HCT116 (cell line): Measurements from ENCODE around the gene ITPR2. TPM values are rescaled to one million over a fixed set of nuclear protein-coding genes. Genes with fewer than 3 reads are reported as not detected.

Source experiments
- ATAC-seq: fragments of 200-7000 bp; cut with Tn5 transposase; 2 replicates; pipeline ENCODE4 v1.9.1; 2020; ENCODE audit warnings: mild to moderate bottlenecking, moderate library complexity
- BruUV-seq: library from RNA; stranded (reverse); fragments of 400-500 nt; replicated peaks from 2 replicates; lab custom pipeline; 2021; lab: Mats Ljungman, UMichigan
- CTCF ChIA-PET: fragments of 300-600 bp; sonication (Branson Sonifier 250); formaldehyde crosslinking; loops from one replicate; lab custom pipeline; 2021; ENCODE audit warnings: antibody characterized with exemption; lab: Charles Lee
- POLR2A ChIA-PET: fragments of 300-600, 350-600 bp; sonication (Branson Sonifier 250); formaldehyde crosslinking; loops from one replicate; lab custom pipeline; 2021; ENCODE audit warnings: antibody characterized with exemption; lab: Charles Lee
- RAD21 ChIA-PET, 2 experiments: fragments of 300-600 bp; sonication (Branson Sonifier 250); formaldehyde crosslinking; loops; one replicate each; lab custom pipeline; 2023; ENCODE audit warnings: low total read pairs in 2 of 2; ENCODE audit not compliant: uncharacterized antibody in 2 of 2, unreplicated experiment in 2 of 2, low non-redundant PET in 1 of 2; lab: Charles Lee
- DNase-seq: peaks from one replicate; pipeline ENCODE4 v3.0.0-alpha.2; 2010; ENCODE audit warnings: low read depth, low spot score
- H2AFZ ChIP-seq: fragments of 200-600 bp; shearing (Covaris generic), sonication (generic); 2 replicates; pipeline ENCODE4 v1.6.1; 2017; ENCODE audit warnings: low read depth, mixed run types, mixed read lengths, antibody characterized with exemption, low read length; ENCODE audit not compliant: poor library complexity, severe bottlenecking
- H3K27ac ChIP-seq: 2 replicates; pipeline ENCODE4 v1.5.1; 2012; ENCODE audit warnings: low read depth, low read length
- H3K27me3 ChIP-seq: fragments of 200-600 bp; sonication (generic); 2 replicates; pipeline ENCODE4 v1.6.1; 2016; ENCODE audit warnings: mixed run types, low read length, mixed read lengths; ENCODE audit not compliant: insufficient read depth
- H3K36me3 ChIP-seq, 2 experiments: fragments of 200-500 bp in 1 of 2; fragments of 200-600 bp in 1 of 2; sonication (Bioruptor generic) in 1 of 2; sonication (generic) in 1 of 2; 2 replicates each; pipeline versions ENCODE4 v1.5.1 to v1.6.1; 2014 to 2016; ENCODE audit warnings: low read length in 2 of 2, inconsistent platforms in 1 of 2, mixed read lengths in 1 of 2, mixed run types in 1 of 2; ENCODE audit not compliant: insufficient read depth in 2 of 2, control insufficient read depth in 1 of 2
- H3K4me1 ChIP-seq, 2 experiments: fragments of 200-600 bp in 1 of 2; sonication (generic) in 1 of 2; 2 replicates each; pipeline versions ENCODE4 v1.5.1 to v1.6.1; 2012 to 2017; ENCODE audit warnings: low read length in 2 of 2, inconsistent platforms in 1 of 2, mild to moderate bottlenecking in 1 of 2, mixed read lengths in 1 of 2, mixed run types in 1 of 2, moderate library complexity in 1 of 2; ENCODE audit not compliant: insufficient read depth in 2 of 2, control insufficient read depth in 1 of 2
- H3K4me2 ChIP-seq: fragments of 200-600 bp; sonication (generic); 2 replicates; pipeline ENCODE4 v1.6.1; 2017; ENCODE audit warnings: mixed run types, low read length, mixed read lengths
- H3K4me3 ChIP-seq, 2 experiments: fragments of 200-600 bp in 1 of 2; sonication (generic) in 1 of 2; replicated peaks in 1 of 2; 2 replicates each; pipeline ENCODE4 v1.5.1; 2011 to 2016; ENCODE audit warnings: low read length in 2 of 2, control low read depth in 1 of 2, low read depth in 1 of 2, mild to moderate bottlenecking in 1 of 2, mixed read lengths in 1 of 2, mixed run types in 1 of 2
- H3K79me2 ChIP-seq: fragments of 200-600 bp; sonication (generic); 2 replicates; pipeline ENCODE4 v1.6.1; 2017; ENCODE audit warnings: mild to moderate bottlenecking, mixed run types, low read length, moderate library complexity, mixed read lengths; ENCODE audit not compliant: insufficient read depth
- H3K9ac ChIP-seq: fragments of 200-600 bp; sonication (generic); 2 replicates; pipeline ENCODE4 v1.6.1; 2016; ENCODE audit warnings: low read length, mixed read lengths
- H3K9me2 ChIP-seq: fragments of 200-600 bp; sonication (generic), shearing (Covaris generic); 2 replicates; pipeline ENCODE4 v1.6.1; 2017; ENCODE audit warnings: mixed run types, mild to moderate bottlenecking, moderate library complexity; ENCODE audit not compliant: insufficient read depth
- H3K9me3 ChIP-seq, 2 experiments: fragments of 200-500 bp in 1 of 2; fragments of 200-600 bp in 1 of 2; sonication (Bioruptor generic) in 1 of 2; sonication (generic) in 1 of 2; 2 replicates each; pipeline ENCODE4 v1.6.1; 2014 to 2017; ENCODE audit warnings: low read length in 2 of 2, mixed read lengths in 2 of 2, inconsistent platforms in 1 of 2, low read depth in 1 of 2, mild to moderate bottlenecking in 1 of 2, mixed run types in 1 of 2, moderate library complexity in 1 of 2; ENCODE audit not compliant: control insufficient read depth in 1 of 2, insufficient read depth in 1 of 2
- H4K20me1 ChIP-seq: fragments of 200-600 bp; sonication (generic), shearing (Covaris generic); 2 replicates; pipeline ENCODE4 v1.6.1; 2017; ENCODE audit warnings: mixed run types, mild to moderate bottlenecking, moderate library complexity; ENCODE audit not compliant: insufficient read depth
- ATF3 ChIP-seq: IDR thresholded peaks from 2 replicates; pipeline ENCODE4 v1.6.1; 2012
- CBX3 ChIP-seq: IDR thresholded peaks from 2 replicates; pipeline ENCODE4 v1.6.1; 2012; ENCODE audit warnings: low read depth
- CEBPB ChIP-seq: IDR thresholded peaks from 2 replicates; pipeline ENCODE4 v1.6.1; 2012; ENCODE audit warnings: low read depth
- CTCF ChIP-seq, 3 experiments: fragments of 200-600 bp in 1 of 3; sonication (generic) in 1 of 3; IDR thresholded peaks in 2 of 3; conservative IDR thresholded peaks in 1 of 3; 2 replicates each; pipeline ENCODE4 v1.5.1; 2012 to 2017; ENCODE audit warnings: low read depth in 2 of 3, low read length in 2 of 3, antibody characterized with exemption in 1 of 3, borderline replicate concordance in 1 of 3, control low read depth in 1 of 3, mild to moderate bottlenecking in 1 of 3, mixed read lengths in 1 of 3, mixed run types in 1 of 3, moderate library complexity in 1 of 3; ENCODE audit not compliant: insufficient read depth in 1 of 3
- MAX ChIP-seq: IDR thresholded peaks from 2 replicates; pipeline ENCODE4 v1.6.1; 2012
- POLR2AphosphoS5 ChIP-seq: IDR thresholded peaks from 2 replicates; pipeline ENCODE4 v1.6.1; 2011; ENCODE audit warnings: mild to moderate bottlenecking, low read depth, low read length, moderate library complexity
- RAD21 ChIP-seq: IDR thresholded peaks from 2 replicates; pipeline ENCODE4 v1.6.1; 2012; ENCODE audit warnings: low read depth, mild to moderate bottlenecking
- REST ChIP-seq: IDR thresholded peaks from 2 replicates; pipeline ENCODE4 v1.6.1; 2012; ENCODE audit warnings: low read depth
- SP1 ChIP-seq: IDR thresholded peaks from 2 replicates; pipeline ENCODE4 v1.6.1; 2012; ENCODE audit warnings: low read depth
- SRF ChIP-seq: IDR thresholded peaks from 2 replicates; pipeline ENCODE4 v1.6.1; 2012; ENCODE audit warnings: low read depth
- TCF7L2 ChIP-seq: IDR thresholded peaks from 2 replicates; pipeline ENCODE4 v1.7.0; 2011; ENCODE audit warnings: borderline replicate concordance, inconsistent platforms; ENCODE audit not compliant: insufficient read depth, insufficient read length; ENCODE audit errors: extremely low read depth
- ZNF274 ChIP-seq: fragments of 200-500 bp; sonication (Bioruptor generic); IDR thresholded peaks from 2 replicates; pipeline ENCODE4 v1.6.1; 2014; ENCODE audit warnings: mild to moderate bottlenecking, low read depth, low read length, inconsistent platforms
- intact Hi-C: fragments of 100-400 bp; cut with micrococcal nuclease; formaldehyde crosslinking; loops from 2 replicates; pipeline ENCODE4 v1.10.0; 2022
- total RNA-seq: library from RNA; stranded (reverse); gene quantifications from one replicate; pipeline ENCODE4 v1.2.1, GENCODE V29; 2021; ENCODE audit not compliant: unreplicated experiment

Gene ITPR2
- total RNA-seq, 1 experiment from 2014 or later: 6.5 TPM

- H4K20me1 ChIP-seq: no peaks in the 10 kb centered on the region
- POLR2A ChIA-PET: no interaction called here
- ATAC-seq (no peak), DNase-seq (no peak)
- CTCF ChIA-PET: no interaction called here
- TF ChIP-seq CEBPB: no peak
- TF ChIP-seq MAX: no peak
- TF ChIP-seq RAD21: no peak
- TF ChIP-seq TCF7L2: no peak
- TF ChIP-seq ZNF274: no peak
- no peak for TF ChIP-seq ATF3
- TF ChIP-seq SRF: no peak
- TF ChIP-seq POLR2AphosphoS5: no peak
- no peak for TF ChIP-seq REST
- TF ChIP-seq CTCF (IDR thresholded peaks at IDR 0.05 in 2 of 3, conservative IDR thresholded peaks at IDR 0.05 in 1 of 3; ENCODE audit: borderline replicate concordance in 1 of 3, insufficient read depth in 1 of 3, low read depth in 2 of 3, low read length in 2 of 3): no peak
- no peak for TF ChIP-seq SP1
- no peak for TF ChIP-seq CBX3
- H3K9me2 ChIP-seq: no peaks in the 10 kb centered on the region
- H3K9ac ChIP-seq: no peak overlapping the region
- H3K79me2 ChIP-seq: no peaks in the 10 kb centered on the region
- no peak overlapping the region for H3K27ac ChIP-seq
- BruUV-seq: no TSS peak
- no peak overlapping the region for H3K4me3 ChIP-seq
- intact Hi-C loops: no loop called here
- no peak overlapping the region for H3K4me2 ChIP-seq
- RAD21 ChIA-PET: no interaction called here
- no peaks in the 10 kb centered on the region for H3K4me1 ChIP-seq
- H3K9me3 ChIP-seq: no peaks in the 10 kb centered on the region
- no peaks in the 10 kb centered on the region for H3K36me3 ChIP-seq
- no peak overlapping the region for H2AFZ ChIP-seq
- no peaks in the 10 kb centered on the region for H3K27me3 ChIP-seq
Observed at GRCh38 chr12:26627335-26627734, 205.7 kb downstream of the ITPR2 start.
